ENCODE data around the gene COL13A1. TPM values are rescaled to one million over a fixed set of nuclear protein-coding genes. Genes with fewer than 3 reads are reported as not detected.
A peak's percentile ranks its signal among the peaks of the same experiment; 100 is the strongest.

Gene COL13A1
- total RNA-seq, 1 donor from 2014 or later = 0.86 TPM

- Histone ChIP-seq H4K20me1 (ENCODE audit: insufficient read depth, low read length) (no peaks in the 10 kb centered on the region), H3K9me3 (ENCODE audit: insufficient read depth, low read depth, low read length) (no peaks in the 10 kb centered on the region), H2AFZ (ENCODE audit: low read depth, low read length) (no peak overlapping the region), H3K36me3 (ENCODE audit: insufficient read depth, low read length) (no peaks in the 10 kb centered on the region), H3K4me2 (ENCODE audit: low read length) (no peak overlapping the region), H3K9ac (ENCODE audit: low read length) (no peak overlapping the region), H3K4me3 (ENCODE audit: insufficient read depth, low read depth, low read length) (no peak overlapping the region), H3K27ac (ENCODE audit: low read depth, low read length) (no peak overlapping the region), H3K27me3 (ENCODE audit: insufficient read depth, low read length) (no peaks in the 10 kb centered on the region), H3K79me2 (ENCODE audit: insufficient read depth, low read length) (no peaks in the 10 kb centered on the region), H3K4me1 (ENCODE audit: insufficient read depth, low read length) (peaks cover 16% of the 10 kb centered on the region)
- Mint-ChIP-seq H3K9me3 (ENCODE audit: unreplicated experiment) (no peaks in the 10 kb centered on the region), H3K36me3 (ENCODE audit: low read depth, unreplicated experiment) (no peaks in the 10 kb centered on the region), H3K27ac (ENCODE audit: unreplicated experiment) (no peak overlapping the region), H3K4me1 (ENCODE audit: low read depth, unreplicated experiment) (peaks cover 9% of the 10 kb centered on the region), H3K4me3 (ENCODE audit: unreplicated experiment) (no peak overlapping the region), H3K27me3 (ENCODE audit: low read depth, unreplicated experiment) (peaks cover 12% of the 10 kb centered on the region)
- no peak for FAIRE-seq
- TF ChIP-seq EZH2 (IDR thresholded peaks at IDR 0.05; ENCODE audit: insufficient read depth, low read length) (no peak), CTCF (IDR thresholded peaks at IDR 0.05; ENCODE audit: insufficient read depth, low read depth, low read length) (no peak)
- DNase-seq (ENCODE audit: low read depth) = no peak
Measured at GRCh38 chr10:69761320-69761719, 40.4 kb upstream of the COL13A1 start.

- Histone ChIP-seq H2AFZ (ENCODE audit: low read depth, low read length) (no peak overlapping the region), H3K9ac (ENCODE audit: low read length) (no peak overlapping the region), H3K79me2 (ENCODE audit: insufficient read depth, low read length) (no peaks in the 10 kb centered on the region), H3K4me2 (ENCODE audit: low read length) (no peak overlapping the region), H4K20me1 (ENCODE audit: insufficient read depth, low read length) (no peaks in the 10 kb centered on the region), H3K4me3 (ENCODE audit: insufficient read depth, low read depth, low read length) (no peak overlapping the region), H3K9me3 (ENCODE audit: insufficient read depth, low read depth, low read length) (no peaks in the 10 kb centered on the region), H3K4me1 (ENCODE audit: insufficient read depth, low read length) (peaks cover 22% of the 10 kb centered on the region), H3K36me3 (ENCODE audit: insufficient read depth, low read length) (no peaks in the 10 kb centered on the region), H3K27ac (ENCODE audit: low read depth, low read length) (no peak overlapping the region), H3K27me3 (ENCODE audit: insufficient read depth, low read length) (no peaks in the 10 kb centered on the region)
- H3K4me3 Mint-ChIP-seq (ENCODE audit: unreplicated experiment) = no peak overlapping the region
- no peaks in the 10 kb centered on the region for H3K36me3 Mint-ChIP-seq (ENCODE audit: low read depth, unreplicated experiment)
- no peak for TF ChIP-seq CTCF (IDR thresholded peaks at IDR 0.05; ENCODE audit: insufficient read depth, low read depth, low read length)
- DNase-seq (ENCODE audit: low read depth) (no peak), FAIRE-seq (no peak)
- peaks cover 2% of the 10 kb centered on the region for H3K9me3 Mint-ChIP-seq (ENCODE audit: unreplicated experiment)
- peaks cover 21% of the 10 kb centered on the region for H3K27me3 Mint-ChIP-seq (ENCODE audit: low read depth, unreplicated experiment)
- peak overlapping the region; percentile 47 for H3K27ac Mint-ChIP-seq (ENCODE audit: unreplicated experiment)
- peaks cover 17% of the 10 kb centered on the region for H3K4me1 Mint-ChIP-seq (ENCODE audit: low read depth, unreplicated experiment)
Measured at GRCh38 chr10:69766161-69766910, 35.4 kb upstream of the COL13A1 start.

GRCh38 chr10:69767793-69768192 is 33.9 kb upstream of the COL13A1 start:
- H3K79me2 ChIP-seq (ENCODE audit: insufficient read depth, low read length) = no peaks in the 10 kb centered on the region
- H3K4me3 Mint-ChIP-seq (ENCODE audit: unreplicated experiment) = no peak overlapping the region
- peaks cover 2% of the 10 kb centered on the region for H3K9me3 Mint-ChIP-seq (ENCODE audit: unreplicated experiment)
- no peak overlapping the region for H3K27ac Mint-ChIP-seq (ENCODE audit: unreplicated experiment)
- H3K36me3 Mint-ChIP-seq (ENCODE audit: low read depth, unreplicated experiment) = no peaks in the 10 kb centered on the region
- TF ChIP-seq CTCF (IDR thresholded peaks at IDR 0.05; ENCODE audit: insufficient read depth, low read depth, low read length) (no peak), EZH2 (IDR thresholded peaks at IDR 0.05; ENCODE audit: insufficient read depth, low read length) (no peak)
- H3K27ac ChIP-seq (ENCODE audit: low read depth, low read length) = no peak overlapping the region
- H3K36me3 ChIP-seq (ENCODE audit: insufficient read depth, low read length) = no peaks in the 10 kb centered on the region
- H3K27me3 ChIP-seq (ENCODE audit: insufficient read depth, low read length) = no peaks in the 10 kb centered on the region
- no peaks in the 10 kb centered on the region for H3K9me3 ChIP-seq (ENCODE audit: insufficient read depth, low read depth, low read length)
- no peak overlapping the region for H3K4me2 ChIP-seq (ENCODE audit: low read length)
- H2AFZ ChIP-seq (ENCODE audit: low read depth, low read length) = no peak overlapping the region
- no peak for FAIRE-seq
- no peaks in the 10 kb centered on the region for H4K20me1 ChIP-seq (ENCODE audit: insufficient read depth, low read length)
- H3K27me3 Mint-ChIP-seq (ENCODE audit: low read depth, unreplicated experiment) = peaks cover 26% of the 10 kb centered on the region
- DNase-seq (ENCODE audit: low read depth) = no peak
- H3K4me3 ChIP-seq (ENCODE audit: insufficient read depth, low read depth, low read length) = no peak overlapping the region
- peaks cover 17% of the 10 kb centered on the region for H3K4me1 Mint-ChIP-seq (ENCODE audit: low read depth, unreplicated experiment)
- H3K4me1 ChIP-seq (ENCODE audit: insufficient read depth, low read length) = peaks cover 22% of the 10 kb centered on the region
- no peak overlapping the region for H3K9ac ChIP-seq (ENCODE audit: low read length)

Measured in astrocyte (in vitro differentiated cells and primary cell).